ENCODE measurements around the gene NAPA.

Gene NAPA

DNA sequence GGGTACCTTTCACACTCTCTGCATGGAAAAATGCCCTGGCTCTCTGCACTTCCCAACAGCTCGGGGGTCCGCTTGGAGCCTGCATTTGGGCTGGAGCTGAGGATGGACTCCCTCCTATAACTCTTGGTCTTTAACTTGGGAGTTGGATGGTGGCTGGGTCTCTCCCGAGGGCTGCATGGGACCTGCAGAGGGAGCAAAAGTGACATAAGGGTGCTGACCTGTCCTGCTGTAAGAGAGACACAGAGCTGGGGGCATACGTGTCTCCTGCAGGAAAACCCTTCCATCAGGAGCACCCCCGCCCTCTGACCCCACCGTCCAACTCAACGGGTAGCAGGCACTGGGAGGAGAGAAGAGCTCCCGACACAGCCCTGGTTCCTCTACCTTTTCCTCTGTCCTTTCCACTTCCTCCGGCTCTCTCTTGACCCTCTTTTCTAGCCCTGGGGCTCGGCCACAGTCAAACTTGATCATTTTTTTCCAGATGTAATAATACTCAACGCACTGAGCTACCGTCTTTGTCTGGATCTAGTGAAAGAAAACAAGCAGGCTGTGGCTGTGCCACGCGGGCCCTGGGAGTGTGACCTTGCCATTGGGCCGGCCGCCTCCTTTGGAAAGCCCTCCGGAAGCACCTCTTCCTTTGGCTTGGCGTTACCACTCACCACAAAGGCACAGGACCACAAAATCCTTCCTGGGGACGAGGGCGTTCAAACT is 6.8 kb upstream of the NAPA start:
- no peak for DNase-seq

DNA sequence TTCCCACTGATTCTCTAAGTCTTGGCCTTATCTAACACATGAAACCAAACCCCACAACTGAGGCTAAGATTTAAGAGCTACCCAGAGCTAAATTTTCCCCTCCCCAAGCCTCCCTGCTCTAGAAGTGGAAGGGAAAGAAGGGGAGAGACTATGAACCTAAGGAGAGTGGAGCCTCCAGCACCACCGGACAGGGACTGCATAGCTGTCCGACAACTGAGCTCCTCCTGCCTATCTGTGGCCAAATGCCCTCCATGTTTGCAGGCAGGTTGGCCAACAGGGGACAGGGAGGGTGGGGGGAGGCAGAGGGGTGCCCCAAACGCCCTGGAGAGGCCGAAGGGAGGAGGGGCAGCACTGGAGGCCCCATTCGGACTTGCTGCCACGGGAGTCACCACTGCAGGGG is 6.0 kb upstream of the NAPA start:
- no peak for DNase-seq

DNA sequence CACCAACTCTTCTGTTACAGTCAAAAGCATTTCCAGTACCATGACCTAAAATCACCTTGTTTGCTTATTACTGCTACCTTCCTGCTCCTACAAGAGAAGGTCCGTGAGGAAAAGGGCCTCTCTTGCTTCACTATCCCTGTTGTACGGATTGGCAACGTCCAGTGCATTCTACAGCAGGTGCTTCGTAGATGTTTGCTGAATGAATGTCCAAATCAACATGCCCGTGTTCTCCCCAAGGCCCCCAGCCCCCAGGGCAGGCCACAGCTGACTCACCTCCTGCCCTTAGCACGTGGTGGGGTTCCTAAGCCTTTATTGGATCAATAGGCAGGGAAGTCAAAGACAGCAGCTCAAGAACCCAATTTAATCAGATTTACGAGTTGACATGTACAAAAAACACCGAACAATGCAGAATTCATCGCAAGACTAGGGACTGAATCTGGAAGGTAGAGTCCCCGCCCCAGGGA is 5.5 kb upstream of the NAPA start:
- DNase-seq, result no peak

DNA sequence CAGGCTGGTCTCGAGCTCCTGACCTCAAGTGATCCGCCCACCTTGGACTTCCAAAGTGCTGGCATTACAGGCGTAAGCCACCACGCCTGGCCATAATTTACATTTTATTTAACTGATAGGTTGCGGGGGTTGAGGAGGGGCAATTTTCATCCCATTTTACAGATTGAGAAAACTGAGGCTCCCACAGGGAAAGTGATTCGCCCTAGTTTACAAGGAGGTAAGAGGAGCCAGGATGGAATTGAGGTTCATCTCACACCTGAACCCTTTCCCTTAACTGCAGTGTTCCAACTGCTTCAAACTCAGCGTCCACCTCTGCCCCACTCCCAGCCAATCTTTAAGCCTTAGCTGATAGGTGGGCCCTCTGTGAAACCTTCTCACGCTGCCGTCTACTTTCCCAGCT is 4.0 kb upstream of the NAPA start:
- no peak for DNase-seq

DNA sequence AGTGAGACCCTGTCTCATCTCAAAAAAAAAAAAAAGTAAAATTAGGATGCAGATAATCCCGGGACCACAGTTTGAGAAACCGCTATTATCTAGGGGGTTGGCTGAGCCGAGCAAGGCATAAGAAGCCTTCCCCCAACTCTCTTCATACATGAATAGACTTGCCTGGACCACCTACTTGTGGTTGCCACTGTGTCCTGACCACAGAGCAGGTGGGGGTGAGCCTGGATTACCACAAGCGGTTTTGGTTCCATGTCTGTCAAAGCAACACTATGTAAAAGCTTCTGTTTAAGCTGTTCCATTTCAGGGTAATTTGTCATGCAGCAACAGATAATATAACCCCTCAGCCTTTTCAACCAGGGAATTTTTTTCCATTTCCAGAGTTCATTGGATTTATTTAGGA is 3.3 kb upstream of the NAPA start:
- no peak for DNase-seq

DNA sequence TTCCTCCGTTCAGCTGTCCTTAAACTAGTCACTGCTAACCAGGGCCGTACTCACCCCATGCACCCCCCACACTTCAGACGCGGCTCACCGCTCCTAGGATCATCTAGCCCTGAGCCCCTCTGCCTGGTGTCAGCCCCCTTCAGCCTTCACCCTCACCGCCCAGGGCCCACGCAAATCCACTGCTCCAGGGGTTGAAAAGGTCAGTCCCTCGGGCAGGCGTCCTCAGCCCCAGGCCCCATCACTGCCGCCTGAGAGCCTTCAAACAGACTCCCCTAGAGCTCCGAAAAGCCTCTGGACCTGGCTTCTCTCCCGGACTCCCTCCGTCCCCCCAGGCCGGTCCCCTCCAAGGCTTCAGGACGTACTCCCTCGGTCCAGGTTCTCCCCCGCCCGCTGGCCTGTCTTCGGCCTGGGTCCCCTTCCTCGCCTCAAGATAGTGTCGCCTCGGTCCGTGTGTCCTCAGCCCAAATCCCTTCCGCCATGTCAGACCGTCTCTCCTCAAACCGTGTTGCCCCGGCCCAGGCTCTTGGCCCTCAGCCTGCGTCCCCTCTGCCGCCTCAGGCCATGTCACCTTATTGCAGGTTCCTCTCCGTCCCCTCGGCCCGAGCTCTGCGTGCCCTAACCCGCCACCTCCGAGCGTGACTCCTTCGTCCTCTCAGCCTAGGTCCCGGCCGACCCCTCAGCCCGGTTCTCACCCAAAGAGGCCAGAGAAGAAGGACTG is 553 bp downstream of the NAPA start:
- no peak for DNase-seq

DNA sequence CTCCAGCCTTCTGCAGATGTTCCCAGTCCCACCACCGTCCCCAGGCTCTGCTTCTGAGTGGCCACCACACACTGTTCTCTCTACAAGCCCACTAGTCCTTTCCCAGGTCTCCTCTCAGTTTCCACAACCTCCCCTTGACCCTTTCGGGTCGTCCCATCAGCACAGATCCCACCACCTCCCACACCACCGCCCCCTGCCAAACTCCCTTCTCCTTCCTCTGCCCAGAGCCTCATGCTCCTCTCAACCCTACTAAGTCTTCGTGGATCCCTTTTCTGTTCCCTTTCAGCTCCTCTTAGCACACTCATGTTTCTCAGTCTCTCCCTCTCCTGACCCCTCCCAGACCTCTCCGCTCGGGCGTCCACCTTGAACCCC is 1.9 kb downstream of the NAPA start:
- DNase-seq, result no peak

DNA sequence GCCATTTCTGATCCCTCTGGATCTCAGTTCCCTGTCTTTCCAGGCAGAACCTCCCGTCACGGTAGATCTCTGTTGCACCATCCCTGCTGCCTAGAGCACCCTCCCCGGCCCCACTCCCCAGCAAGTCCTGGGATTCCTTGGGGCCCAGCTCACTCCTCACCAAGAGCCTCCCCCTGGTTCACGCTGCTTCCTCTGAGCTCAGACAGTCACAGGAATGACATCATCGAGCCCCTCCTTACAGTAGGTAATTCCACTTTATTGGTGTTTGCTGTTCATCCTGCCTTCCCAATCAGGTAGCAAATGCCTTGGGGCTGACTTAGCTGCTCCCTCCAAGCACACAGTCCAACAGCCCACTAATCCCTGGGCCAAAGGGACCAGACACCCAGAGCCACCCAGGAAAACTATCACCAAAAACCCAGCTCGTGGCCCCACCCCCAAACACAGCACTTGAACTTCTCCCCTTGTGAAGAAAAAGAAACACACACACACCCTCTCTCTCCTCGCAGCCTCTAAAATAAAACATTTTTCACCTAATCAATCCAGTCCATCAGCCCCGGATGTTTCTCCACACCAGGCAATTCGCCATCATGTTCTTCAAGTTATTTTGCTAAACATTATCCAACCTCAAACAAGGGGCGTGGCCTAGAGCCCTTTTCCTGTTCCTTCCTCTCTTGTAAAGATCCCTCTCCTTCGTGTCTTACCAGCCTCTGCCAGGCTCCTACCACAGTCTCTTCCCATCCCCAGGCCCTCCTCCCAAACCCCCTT is 2.5 kb downstream of the NAPA start:
- DNase-seq, result no peak

DNA sequence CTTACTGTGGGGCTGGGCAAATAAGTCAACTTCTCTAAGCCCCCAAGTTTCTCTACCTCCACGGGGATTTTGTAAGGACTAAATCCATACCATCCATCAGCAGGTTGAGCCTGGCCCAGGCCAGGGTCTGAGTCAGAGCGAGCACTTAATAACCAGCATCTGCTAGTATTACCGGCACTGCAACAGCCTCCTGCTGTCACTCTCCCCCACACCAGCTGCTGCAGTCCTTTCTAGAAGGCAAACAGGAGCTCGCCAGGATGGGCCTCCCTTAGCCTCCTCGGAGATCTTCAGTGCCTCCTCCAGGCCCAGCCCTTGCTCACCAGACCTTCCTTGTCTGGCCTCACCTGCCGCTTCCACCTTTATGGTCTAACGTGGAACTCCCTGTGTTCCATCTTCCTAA is 3.2 kb downstream of the NAPA start:
- DNase-seq, result no peak

DNA sequence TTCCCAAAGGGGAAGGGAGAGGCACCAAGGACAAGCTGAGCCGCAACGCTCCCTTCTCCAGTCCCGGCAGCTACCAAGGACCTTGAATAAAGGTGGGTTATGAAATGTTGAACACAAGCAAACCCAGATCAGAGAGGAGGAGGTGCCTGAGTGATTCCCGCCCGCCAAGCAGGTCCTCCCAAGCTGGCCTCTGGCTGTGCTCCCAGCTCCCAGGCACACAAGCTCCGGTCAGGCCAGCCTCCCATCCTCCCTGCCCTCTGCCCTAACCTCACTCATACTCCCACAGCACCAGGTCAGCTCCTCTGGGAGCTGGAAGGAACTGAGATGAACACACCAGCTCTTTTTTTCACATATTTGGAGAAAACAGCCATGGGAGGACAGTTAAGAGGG is 3.7 kb downstream of the NAPA start:
- no peak for DNase-seq

DNA sequence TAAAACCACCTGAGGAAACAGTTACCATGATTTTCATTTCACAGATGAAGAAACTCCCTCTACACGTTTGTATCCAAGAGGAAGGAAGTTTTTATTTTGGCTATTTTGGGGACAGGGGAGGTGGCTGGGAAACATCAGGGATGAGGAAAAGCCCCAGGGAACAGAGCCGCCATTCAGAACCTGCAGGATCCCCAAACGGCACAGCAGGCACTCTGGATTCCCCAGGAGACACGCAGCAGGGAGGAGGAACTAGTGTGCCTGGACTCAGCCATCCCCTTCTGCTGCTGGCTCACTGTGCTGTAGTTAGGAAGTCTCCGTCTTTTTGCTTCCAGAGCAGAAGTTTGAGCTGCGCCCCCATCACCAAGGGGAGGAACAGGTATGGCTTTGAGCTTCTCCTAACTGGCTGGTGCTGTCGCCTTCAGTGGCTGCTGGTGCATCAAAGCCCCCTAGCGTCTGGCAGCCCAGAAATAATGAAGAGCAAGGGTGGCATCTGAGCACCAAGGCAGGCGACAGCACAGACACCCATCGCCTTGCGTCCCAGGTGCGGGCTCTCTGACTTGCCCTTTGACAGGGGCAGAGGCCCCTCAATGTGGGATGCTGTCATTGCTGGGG is 4.2 kb downstream of the NAPA start:
- DNase-seq, result peak; percentile 8

DNA sequence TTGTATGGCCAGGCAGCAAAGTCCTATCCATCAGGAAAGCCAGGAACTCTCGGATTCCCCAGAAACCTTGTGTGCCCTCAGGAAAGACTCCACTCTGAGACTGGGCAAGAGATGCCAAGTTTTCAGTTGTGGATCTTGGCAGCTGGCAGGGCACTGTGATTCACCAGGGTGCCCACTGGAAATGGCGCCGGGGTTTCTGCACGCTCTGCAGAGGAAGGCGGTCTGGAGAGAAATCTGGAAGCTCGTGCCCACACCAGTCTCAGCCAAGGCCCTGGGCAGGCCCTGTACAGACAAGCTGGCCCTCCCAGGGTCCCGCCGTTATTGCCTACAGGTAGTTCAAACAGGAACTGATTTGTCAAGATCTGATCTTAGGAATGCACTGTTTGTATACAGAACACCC is 4.9 kb downstream of the NAPA start:
- DNase-seq, result peak; percentile 16

DNA sequence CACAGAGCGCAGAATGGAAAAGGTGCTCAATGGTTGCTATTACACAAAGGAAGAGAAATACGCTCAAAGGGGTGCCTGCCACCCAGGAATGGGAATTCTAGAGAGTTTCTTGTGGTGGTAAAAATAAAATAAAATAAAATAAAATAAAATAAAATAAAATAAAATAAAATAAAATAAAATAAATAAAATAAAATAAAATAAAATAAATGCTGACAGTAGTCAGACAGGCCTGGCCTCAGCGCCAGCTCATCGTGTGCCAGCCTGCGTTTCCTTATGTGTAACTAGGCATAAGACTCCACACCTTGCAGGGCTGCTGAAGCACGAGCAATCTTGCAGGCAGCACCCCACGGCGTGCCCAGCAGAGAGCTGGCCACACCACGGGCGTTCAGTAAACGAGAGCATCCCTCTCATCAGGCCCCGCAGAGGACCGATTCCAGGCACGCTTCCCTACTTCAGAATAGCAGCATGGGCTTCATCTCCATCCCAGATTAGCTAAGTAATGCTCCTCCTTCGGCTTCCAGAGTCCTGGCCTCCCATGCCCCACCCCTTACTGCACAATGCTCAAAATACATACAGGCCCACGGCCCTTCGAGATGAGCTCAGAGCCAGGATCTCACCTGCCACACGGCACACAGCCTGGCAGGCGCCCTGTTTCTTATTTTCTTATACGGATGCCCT is 5.6 kb downstream of the NAPA start:
- peak; percentile 8 for DNase-seq

DNA sequence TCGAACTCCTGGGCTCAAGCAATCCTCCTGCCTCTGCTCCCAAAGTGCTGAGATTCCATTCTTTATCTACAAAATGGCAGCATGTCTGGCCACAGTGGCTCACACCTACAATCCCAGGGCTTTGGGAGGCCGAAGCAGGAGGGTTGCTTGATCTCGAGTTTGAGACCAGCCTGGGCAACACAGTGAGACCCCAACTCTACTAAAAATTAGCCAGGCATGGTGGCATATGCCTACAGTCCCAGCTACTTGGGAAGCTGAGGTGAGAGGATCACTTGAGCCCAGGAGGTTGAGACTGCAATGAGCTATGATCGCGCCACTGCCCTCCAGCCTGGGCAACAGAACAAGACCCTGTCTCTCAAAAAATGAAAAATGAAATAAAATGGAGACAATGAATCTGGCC is 6.1 kb downstream of the NAPA start:
- DNase-seq, result no peak

DNA sequence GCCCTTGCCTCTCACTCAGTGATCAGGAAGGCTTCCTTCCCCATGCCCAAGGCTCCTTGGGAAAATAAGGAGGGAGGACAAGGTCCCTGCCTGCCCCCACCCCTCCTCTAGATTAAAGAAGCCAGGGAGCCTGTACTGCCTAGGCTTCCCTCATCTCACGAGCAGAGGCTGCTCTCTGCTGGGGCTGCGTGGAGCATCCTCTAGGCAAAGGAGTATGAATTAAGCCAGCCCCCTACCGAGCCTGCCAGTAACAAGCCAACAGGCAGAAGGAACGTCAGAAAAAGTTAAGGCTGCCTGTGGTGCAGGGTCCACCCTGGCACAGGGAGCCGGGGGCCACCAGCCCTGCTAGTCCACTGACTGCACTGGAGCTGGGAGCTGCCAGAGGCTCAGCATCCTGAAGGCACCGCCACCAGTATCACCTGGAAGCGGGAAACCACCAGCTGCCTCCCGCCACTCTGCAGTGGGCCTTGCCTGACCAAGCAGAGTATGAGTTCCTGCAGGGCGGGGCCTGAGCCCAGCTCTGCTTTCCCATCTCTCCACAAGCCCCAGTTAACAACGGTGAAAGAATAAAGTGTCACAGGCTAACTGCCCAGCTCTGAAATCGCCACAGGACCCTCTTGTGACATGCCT is 6.8 kb downstream of the NAPA start:
- DNase-seq, result peak; percentile 14

DNA sequence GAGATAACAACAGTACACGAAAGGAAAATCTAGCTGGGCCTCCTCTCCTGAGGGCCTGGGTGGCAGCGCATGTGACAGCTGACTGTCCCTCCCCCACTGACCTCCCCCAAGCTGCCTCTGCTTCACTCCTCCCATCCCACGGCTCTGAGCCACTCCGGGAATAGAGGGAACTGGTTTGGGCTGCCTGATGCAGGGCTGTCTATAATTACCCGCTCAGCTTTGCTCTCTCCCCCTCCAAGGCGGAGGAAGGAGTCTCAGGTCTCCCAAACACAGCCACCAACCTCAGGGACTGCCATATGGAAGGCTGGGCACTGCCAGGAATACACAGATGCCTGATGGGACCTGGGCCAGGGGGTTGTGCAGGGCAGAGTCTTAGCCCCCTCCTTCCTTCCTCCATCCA is 7.9 kb downstream of the NAPA start:
- peak; percentile 53 for DNase-seq

DNA sequence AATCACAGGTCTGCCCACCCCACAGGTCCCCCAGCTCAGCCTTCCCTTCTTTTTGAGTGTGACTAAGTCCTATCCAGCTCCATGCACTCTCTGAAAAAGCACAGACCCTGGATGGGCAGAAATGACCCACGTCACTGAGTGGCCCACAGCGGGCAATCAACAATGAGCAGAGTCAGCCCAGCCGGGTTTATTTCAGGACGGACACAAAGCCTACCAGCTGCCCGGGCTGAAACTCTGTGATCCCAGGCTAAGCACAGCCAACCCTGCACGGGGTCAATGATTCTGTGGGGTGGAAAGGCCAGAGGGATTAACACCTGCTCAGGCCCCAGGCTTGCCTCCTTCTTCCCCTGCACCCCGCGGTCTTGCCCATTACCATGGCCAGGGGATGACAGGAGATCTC is 8.4 kb downstream of the NAPA start:
- DNase-seq, result peak; percentile 17

DNA sequence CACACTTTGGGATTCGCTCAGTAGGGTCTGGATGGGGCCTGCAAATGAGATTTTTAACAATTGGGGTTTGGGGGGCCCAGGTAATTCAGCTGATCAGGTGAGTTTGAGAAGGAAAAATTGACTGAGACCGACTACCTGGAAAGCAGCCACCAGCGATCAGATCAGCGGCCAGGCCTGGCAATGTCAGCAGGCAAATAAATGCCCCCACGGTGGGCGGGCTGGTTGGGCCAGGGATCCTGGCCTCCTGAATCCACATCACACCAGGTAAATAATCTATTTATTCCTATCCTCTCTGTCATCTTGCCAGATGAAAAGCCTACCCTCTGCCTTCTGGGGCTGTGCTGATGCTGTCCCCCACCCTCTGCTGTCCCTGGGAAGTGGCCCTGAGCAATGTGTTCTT is 9.4 kb downstream of the NAPA start:
- DNase-seq, result peak; percentile 4

DNA sequence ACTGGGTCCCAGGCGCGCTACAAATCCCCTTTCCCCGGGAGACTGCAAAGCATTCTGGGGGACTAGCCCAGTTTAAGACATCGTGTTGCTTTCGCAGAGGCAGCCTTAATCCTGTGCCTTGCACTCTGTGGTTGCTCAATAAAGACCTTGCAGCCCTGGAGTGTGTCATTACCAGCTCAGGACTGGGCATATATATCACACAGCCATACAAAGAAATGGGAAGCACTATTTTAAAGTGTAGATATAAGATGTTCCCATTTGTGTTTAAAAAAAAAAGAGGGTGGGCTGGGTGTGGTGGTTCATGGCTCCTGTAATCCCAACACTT is 11.1 kb downstream of the NAPA start:
- DNase-seq, result no peak

DNA sequence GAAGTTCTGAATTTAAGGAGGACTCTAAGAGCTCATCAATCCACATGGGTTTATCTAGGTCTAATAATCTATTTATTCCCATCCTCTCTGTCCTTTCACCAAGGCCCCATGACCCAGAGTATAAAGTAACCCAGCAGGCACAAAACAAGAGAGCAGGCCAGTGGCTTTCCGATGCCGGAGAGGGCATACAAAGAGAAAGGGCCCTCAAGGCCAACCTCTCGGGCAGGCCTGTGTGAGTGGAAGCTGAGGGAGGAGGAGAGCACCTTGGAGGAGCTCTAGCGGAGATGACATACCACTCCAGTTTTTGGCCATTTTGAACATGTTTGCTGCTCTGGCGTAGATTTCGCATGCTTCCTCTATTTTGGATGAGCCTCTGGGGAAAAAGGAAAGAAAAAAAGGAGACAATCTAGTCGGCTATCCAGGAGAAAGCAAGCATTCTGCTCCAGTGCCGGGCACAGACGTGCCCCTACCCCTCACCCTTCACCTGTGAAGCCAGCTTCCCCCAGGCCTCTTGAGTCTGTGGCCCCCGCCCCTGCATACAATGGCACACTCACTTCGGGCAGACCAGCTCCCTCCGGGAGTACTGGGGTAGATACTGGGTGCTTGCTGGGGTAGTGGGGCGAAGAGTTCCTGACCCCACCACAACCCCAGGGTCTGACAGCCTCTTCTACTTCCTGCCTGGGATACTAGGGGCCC is 11.6 kb downstream of the NAPA start:
- peak; percentile 7 for DNase-seq

DNA sequence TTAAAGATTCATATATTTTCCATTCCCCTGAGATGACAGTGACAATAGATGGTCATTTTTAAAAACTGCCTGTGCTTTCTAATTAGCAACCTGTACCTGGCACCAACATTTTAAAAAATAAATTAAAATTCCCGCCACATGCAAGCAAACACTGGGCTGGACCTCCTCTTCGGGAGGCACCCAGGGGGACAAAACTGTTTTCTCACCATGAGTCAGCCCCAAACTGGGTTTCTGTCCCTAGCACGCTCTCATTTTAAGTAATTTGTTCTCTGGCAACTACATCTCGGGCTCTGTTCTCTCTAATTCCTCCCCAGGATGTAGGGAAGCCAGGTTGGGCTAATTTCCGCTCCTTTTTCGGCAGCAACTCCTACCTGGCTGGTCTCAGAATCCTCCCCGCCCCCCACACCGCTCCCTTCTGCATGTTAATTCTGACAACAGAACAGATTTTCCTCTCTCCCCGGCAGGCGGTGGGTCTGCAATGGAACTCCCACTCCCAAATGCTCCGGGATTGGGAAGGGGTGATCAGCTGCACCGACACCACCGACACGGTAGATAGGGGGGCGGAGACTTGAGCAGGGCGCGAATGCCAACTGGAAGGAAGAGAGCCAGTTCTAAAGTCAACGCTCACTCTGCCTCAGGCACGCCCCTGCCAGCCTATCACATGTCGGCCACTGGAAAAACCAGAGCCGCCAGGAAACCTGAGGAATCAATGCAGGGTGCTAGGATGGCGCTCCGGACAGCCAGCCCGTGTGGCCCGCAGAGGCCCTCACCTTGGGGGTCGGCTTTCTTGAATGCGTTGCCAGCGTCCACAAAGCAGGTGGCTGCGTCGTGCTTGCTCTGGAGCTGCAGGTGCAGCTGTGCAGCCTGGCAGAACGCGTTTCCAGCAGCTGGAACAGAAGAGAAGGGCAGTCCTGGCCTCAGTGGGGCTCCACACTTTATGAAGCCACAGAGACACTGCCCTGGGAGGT is 14.7 kb downstream of the NAPA start:
- no peak for DNase-seq

All from right hindlimb (tissue), 1 donor.